ENCODE results near the gene HDAC4. TPM values are rescaled to one million over a fixed set of nuclear protein-coding genes. Genes with fewer than 3 reads are reported as not detected.

Gene HDAC4
- polyA plus RNA-seq, 2 of the 4 experiments (the other 2 are of a cell fraction): 8.6 to 10.4 TPM

DNA sequence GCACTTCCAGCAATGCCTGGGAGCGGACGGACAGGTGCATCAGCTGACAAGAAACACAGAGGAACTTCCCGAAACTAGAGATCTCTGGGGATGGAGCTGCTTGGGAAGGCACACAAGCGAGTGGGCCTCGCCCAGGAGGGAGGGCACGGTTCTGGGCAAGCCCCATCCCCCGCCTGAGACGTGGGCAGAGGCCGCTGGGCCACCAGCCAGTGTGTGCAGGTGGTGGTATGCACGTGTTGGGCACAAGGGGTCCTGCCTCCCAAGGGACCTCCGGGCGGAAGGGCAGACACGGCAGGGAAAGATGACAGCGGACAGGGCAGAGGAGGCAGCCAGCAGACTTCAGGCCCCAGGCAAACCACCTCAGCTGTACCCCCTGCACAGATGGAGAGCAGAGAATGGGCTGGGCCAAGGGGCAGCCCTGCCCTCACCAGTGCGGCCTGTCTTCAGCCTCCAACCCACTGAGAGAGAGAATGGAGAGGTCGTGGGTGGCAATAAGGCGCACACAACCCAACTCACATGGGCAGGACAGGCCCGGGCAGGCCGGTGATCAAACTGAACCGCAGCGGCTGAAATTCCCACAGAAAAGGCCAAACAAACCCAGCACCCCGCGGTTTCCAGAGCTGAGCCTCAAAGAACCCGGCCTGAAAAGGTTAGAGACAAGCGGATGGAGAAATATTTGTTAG is 51.2 kb downstream of the HDAC4 start:
- no peak overlapping the region for H3K27ac ChIP-seq
- CTCF ChIA-PET: no interaction called here
- H3K4me3 ChIP-seq: no peak overlapping the region
- FAIRE-seq: no peak
- DNase-seq (ENCODE audit: low read depth in 1 of 2, low spot score in 1 of 2): no peak
- TF ChIP-seq, protein P1, sequence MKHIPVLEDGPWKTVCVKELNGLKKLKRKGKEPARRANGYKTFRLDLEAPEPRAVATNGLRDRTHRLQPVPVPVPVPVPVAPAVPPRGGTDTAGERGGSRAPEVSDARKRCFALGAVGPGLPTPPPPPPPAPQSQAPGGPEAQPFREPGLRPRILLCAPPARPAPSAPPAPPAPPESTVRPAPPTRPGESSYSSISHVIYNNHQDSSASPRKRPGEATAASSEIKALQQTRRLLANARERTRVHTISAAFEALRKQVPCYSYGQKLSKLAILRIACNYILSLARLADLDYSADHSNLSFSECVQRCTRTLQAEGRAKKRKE (CRISPR knock-in tag; IDR thresholded peaks at IDR 0.05; ENCODE audit: low read depth): no peak
- no peak for TF ChIP-seq HEYL (CRISPR knock-in tag; IDR thresholded peaks at IDR 0.05)
- no peak for TF ChIP-seq ZNF302 (CRISPR knock-in tag; IDR thresholded peaks at IDR 0.05)
- TF ChIP-seq EP300 (IDR thresholded peaks at IDR 0.05): no peak
- TF ChIP-seq EHMT2 (IDR thresholded peaks at IDR 0.05; ENCODE audit: low read depth): no peak
- ATAC-seq: no peak
- WGBS (ENCODE audit: missing lambda C conversion rate): 91% methylated on average over 18 of the region's 25 CpGs
- peaks cover under 1% of the 10 kb centered on the region; the same call in 1 of the 3 replicates for H3K9me3 ChIP-seq
- POLR2A ChIA-PET: no interaction called here
- no peaks in the 10 kb centered on the region for H3K4me1 ChIP-seq
- no peak overlapping the region for H3K4me2 ChIP-seq

DNA sequence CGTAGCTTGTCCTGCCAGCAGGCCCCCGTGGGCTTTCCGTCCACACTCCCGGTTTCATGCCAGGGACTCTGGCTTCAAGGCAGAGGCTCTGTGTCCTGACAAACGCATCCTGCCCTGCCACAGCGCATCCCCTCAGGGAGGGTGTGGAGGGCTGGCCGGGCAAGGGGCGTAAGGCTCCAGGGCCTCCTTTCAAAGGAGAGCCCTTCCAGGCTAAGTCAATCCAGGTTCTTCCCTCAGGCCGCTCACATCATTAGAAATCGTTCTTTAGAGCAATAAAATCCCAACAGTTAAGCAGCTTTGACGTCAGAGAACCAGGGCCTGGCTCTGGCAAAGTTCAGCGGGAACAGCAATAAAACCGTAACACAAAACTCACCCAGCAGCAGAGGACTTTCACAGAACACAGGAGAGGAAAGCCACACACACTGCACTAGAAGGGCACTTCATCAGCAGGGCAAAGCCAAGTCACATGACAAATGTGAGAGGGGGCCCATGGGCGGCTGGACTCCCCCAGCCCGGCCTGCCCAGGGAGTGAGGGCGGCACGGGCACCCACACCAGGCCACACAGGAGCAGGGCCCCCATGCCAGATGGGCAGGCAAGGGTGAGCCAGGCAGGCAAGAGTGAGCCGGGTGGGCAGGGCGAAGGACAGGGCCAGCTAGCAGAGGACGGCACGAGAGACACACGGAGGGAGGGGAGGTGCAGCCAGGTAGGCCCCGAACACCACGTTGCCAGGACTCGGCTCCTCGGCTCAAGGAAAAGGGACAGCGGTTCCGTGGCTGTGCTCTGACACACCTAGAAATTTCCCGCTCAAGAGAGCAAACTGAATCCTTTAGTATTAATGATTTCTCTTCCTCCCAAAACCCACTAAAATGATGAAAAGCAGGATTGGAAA is 52.0 kb downstream of the HDAC4 start:
- Histone ChIP-seq H3K27ac (no peak overlapping the region), H3K4me1 (no peaks in the 10 kb centered on the region), H3K4me3 (no peak overlapping the region), H3K9me3 (no peaks in the 10 kb centered on the region), H3K4me2 (no peak overlapping the region)
- no peak for DNase-seq (ENCODE audit: low read depth in 1 of 2, low spot score in 1 of 2)
- 91% methylated on average over 24 of the region's 29 CpGs for WGBS (ENCODE audit: missing lambda C conversion rate)
- ATAC-seq: no peak
- no peak for FAIRE-seq
- TF ChIP-seq FOXS1 (CRISPR knock-in tag; IDR thresholded peaks at IDR 0.05) (no peak), CHD2 (IDR thresholded peaks at IDR 0.05; ENCODE audit: low read length, partially characterized antibody) (no peak), ZFP36 (IDR thresholded peaks at IDR 0.05; ENCODE audit: borderline replicate concordance, partially characterized antibody) (no peak), NFE2L2 (conservative IDR thresholded peaks at IDR 0.05; ENCODE audit: low read length) (no peak)
- TF ChIP-seq, protein P2, sequence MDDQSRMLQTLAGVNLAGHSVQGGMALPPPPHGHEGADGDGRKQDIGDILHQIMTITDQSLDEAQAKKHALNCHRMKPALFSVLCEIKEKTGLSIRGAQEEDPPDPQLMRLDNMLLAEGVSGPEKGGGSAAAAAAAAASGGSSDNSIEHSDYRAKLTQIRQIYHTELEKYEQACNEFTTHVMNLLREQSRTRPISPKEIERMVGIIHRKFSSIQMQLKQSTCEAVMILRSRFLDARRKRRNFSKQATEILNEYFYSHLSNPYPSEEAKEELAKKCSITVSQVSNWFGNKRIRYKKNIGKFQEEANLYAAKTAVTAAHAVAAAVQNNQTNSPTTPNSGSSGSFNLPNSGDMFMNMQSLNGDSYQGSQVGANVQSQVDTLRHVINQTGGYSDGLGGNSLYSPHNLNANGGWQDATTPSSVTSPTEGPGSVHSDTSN (IDR thresholded peaks at IDR 0.05): no peak
- POLR2A ChIA-PET: no interaction called here
- CTCF ChIA-PET: no interaction called here

DNA sequence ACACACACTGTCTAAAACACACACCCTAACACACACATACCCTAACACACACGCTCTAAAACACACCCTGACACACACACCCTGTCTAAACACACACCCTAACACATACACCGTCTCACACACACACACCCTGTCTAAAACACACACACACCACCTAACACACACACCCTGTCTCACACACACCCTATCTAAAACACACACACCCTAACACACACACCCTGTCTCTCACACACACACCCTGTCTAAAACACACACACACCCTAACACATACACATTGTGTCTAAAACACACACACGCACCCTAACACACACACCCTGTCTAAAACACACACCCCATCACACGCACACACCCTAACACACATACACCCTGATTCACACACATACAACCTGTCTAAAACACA is 54.1 kb downstream of the HDAC4 start:
- Histone ChIP-seq H3K4me1 (no peaks in the 10 kb centered on the region), H3K27ac (no peak overlapping the region), H3K9me3 (no peaks in the 10 kb centered on the region), H3K4me2 (no peak overlapping the region), H3K4me3 (no peak overlapping the region)
- ATAC-seq: no peak
- WGBS (ENCODE audit: missing lambda C conversion rate): 95% methylated on average over 4 of the region's 4 CpGs
- TF ChIP-seq CBX8 (IDR thresholded peaks at IDR 0.05): no peak
- no peak for TF ChIP-seq CBX2 (IDR thresholded peaks at IDR 0.05; ENCODE audit: borderline replicate concordance, low read depth)
- TF ChIP-seq HMGXB4 (CRISPR knock-in tag; IDR thresholded peaks at IDR 0.05; ENCODE audit: borderline replicate concordance): no peak
- no peak for TF ChIP-seq FOXS1 (CRISPR knock-in tag; IDR thresholded peaks at IDR 0.05)
- ChIA-PET POLR2A (no interaction called here), CTCF (no interaction called here)
- DNase-seq (ENCODE audit: low read depth in 1 of 2, low spot score in 1 of 2): no peak
- no peak for FAIRE-seq

DNA sequence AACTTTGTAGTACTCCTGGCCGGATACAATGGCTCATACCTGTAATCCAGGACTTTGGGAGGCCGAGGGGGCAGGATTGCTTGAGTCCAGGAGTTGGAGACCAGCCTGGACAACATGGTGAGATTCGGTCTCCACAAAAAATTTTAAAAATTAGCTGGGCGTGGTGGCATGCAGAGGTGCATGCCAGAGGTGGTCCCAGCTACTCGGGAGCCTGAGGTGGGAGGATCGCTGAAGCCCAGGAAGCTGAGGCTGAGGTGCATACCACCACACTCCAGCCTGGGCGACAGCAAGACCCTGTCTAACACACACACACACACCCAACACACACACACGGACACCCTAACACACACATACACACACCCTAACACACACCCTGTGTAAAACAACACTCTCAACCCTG is 55.6 kb downstream of the HDAC4 start:
- H3K27ac ChIP-seq: no peak overlapping the region
- H3K9me3 ChIP-seq: no peaks in the 10 kb centered on the region
- ATAC-seq (no peak), DNase-seq (ENCODE audit: low read depth in 1 of 2, low spot score in 1 of 2) (no peak), FAIRE-seq (no peak)
- no peak overlapping the region for H3K4me3 ChIP-seq
- WGBS (ENCODE audit: missing lambda C conversion rate): 91% methylated on average over 8 of the region's 8 CpGs
- no peaks in the 10 kb centered on the region for H3K4me1 ChIP-seq
- ChIA-PET POLR2A (no interaction called here), CTCF (no interaction called here)
- TF ChIP-seq HDAC2 (IDR thresholded peaks at IDR 0.05) (no peak), TFCP2L1 (CRISPR knock-in tag; IDR thresholded peaks at IDR 0.05) (no peak)
- H3K4me2 ChIP-seq: no peak overlapping the region

All from A549 (cell line).